Astrocyte (in vitro differentiated cells and primary cell): ENCODE measurements around the gene KIF5A. TPM values are rescaled to one million over a fixed set of nuclear protein-coding genes. Genes with fewer than 3 reads are reported as not detected.
A peak's percentile ranks its signal among the peaks of the same experiment; 100 is the strongest.

Experiments used
- DNase-seq: peaks from one replicate; pipeline ENCODE4 v3.0.0-alpha.2; 2010; ENCODE audit warnings: low read depth
- FAIRE-seq: peaks from 2 replicates; lab custom pipeline; 2011; peaks lifted over from hg19 to GRCh38; lab: Jason Lieb, UNC
- H2AFZ ChIP-seq: 2 replicates; pipeline ENCODE4 v1.6.0; 2012; ENCODE audit warnings: low read depth, low read length, inconsistent platforms
- H3K27ac ChIP-seq: 2 replicates; pipeline ENCODE4 v1.5.1; 2011; ENCODE audit warnings: low read depth, low read length, inconsistent platforms
- H3K27me3 ChIP-seq: 2 replicates; pipeline ENCODE4 v1.6.0; 2011; ENCODE audit warnings: low read length, inconsistent platforms; ENCODE audit not compliant: insufficient read depth
- H3K36me3 ChIP-seq: 2 replicates; pipeline ENCODE4 v1.5.1; 2011; ENCODE audit warnings: low read length, inconsistent platforms; ENCODE audit not compliant: insufficient read depth
- H3K4me1 ChIP-seq: 2 replicates; pipeline ENCODE4 v1.5.1; 2011; ENCODE audit warnings: low read length, inconsistent platforms; ENCODE audit not compliant: insufficient read depth
- H3K4me2 ChIP-seq: 2 replicates; pipeline ENCODE4 v1.6.0; 2012; ENCODE audit warnings: low read length, inconsistent platforms
- H3K4me3 ChIP-seq: 2 replicates; pipeline ENCODE4 v1.5.1; 2011; ENCODE audit warnings: low read depth, mild to moderate bottlenecking, low read length, inconsistent platforms; ENCODE audit not compliant: insufficient read depth
- H3K79me2 ChIP-seq: 2 replicates; pipeline ENCODE4 v1.6.0; 2012; ENCODE audit warnings: mild to moderate bottlenecking, low read length, inconsistent platforms; ENCODE audit not compliant: insufficient read depth
- H3K9ac ChIP-seq: 2 replicates; pipeline ENCODE4 v1.6.0; 2012; ENCODE audit warnings: mild to moderate bottlenecking, low read length, inconsistent platforms
- H3K9me3 ChIP-seq: 2 replicates; pipeline ENCODE4 v1.5.1; 2012; ENCODE audit warnings: low read depth, mild to moderate bottlenecking, low read length, inconsistent platforms; ENCODE audit not compliant: insufficient read depth
- H4K20me1 ChIP-seq: 2 replicates; pipeline ENCODE4 v1.6.0; 2012; ENCODE audit warnings: low read length, inconsistent platforms; ENCODE audit not compliant: insufficient read depth
- H3K27ac Mint-ChIP-seq: one replicate; pipeline ENCODE4 v1.8.0; 2021; ENCODE audit warnings: mild to moderate bottlenecking, mixed read lengths; ENCODE audit not compliant: unreplicated experiment
- H3K27me3 Mint-ChIP-seq: one replicate; pipeline ENCODE4 v1.8.0; 2021; ENCODE audit warnings: low read depth, mixed read lengths; ENCODE audit not compliant: unreplicated experiment
- H3K36me3 Mint-ChIP-seq: one replicate; pipeline ENCODE4 v1.8.0; 2021; ENCODE audit warnings: low read depth, mixed read lengths; ENCODE audit not compliant: unreplicated experiment
- H3K4me1 Mint-ChIP-seq: one replicate; pipeline ENCODE4 v1.8.0; 2021; ENCODE audit warnings: low read depth, mixed read lengths; ENCODE audit not compliant: unreplicated experiment
- H3K4me3 Mint-ChIP-seq: one replicate; pipeline ENCODE4 v1.8.0; 2021; ENCODE audit warnings: mild to moderate bottlenecking, moderate library complexity, mixed read lengths; ENCODE audit not compliant: unreplicated experiment
- H3K9me3 Mint-ChIP-seq: one replicate; pipeline ENCODE4 v1.8.0; 2021; ENCODE audit warnings: mild to moderate bottlenecking, mixed read lengths; ENCODE audit not compliant: unreplicated experiment
- CTCF ChIP-seq: IDR thresholded peaks from 2 replicates; pipeline ENCODE4 v1.5.1; 2011; ENCODE audit warnings: low read depth, mild to moderate bottlenecking, inconsistent platforms, low read length, moderate library complexity; ENCODE audit not compliant: insufficient read depth
- EZH2 ChIP-seq: IDR thresholded peaks from 2 replicates; pipeline ENCODE4 v1.6.1; 2012; ENCODE audit warnings: mild to moderate bottlenecking, low read length, inconsistent platforms; ENCODE audit not compliant: insufficient read depth
- total RNA-seq: library from RNA; stranded (reverse); gene quantifications from 2 replicates; pipeline ENCODE4 v1.2.1, GENCODE V29; 2021

The KIF5A gene
- total RNA-seq, 1 donor from 2014 or later = 7.2 TPM

DNA sequence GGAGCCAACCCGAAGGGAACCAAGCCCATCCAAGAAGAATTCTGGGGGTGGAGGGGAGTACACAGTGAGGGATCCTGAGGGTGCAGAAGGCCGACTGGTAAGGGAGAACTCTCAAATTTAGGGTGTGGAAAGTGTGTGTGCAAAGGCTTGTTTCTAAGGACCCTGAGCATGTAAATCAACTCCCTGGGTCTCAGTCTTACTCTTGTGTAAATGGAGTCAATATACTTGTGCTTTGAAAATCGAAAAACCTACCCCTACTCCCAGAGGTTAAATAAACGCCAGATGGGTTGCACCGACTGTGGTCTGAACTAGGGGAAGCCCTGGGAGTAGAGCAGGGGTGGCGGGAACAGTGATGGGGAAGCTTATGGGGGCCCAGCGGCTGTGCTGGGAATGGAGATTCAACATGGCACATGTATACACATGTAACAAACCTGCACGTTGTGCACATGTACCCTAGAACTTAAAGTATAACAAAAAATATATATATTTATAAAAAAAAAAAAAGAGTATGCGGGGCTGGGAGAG lies 77.1 kb downstream of the KIF5A start:
- Histone ChIP-seq H3K4me1 (peaks cover under 1% of the 10 kb centered on the region), H4K20me1 (peaks cover 8% of the 10 kb centered on the region), H3K36me3 (no peaks in the 10 kb centered on the region), H3K9ac (no peak overlapping the region), H2AFZ (no peak overlapping the region), H3K9me3 (no peaks in the 10 kb centered on the region), H3K27me3 (peaks cover 76% of the 10 kb centered on the region), H3K79me2 (no peaks in the 10 kb centered on the region), H3K4me3 (no peak overlapping the region), H3K27ac (no peak overlapping the region), H3K4me2 (no peak overlapping the region)
- H3K27me3 Mint-ChIP-seq = peaks cover 89% of the 10 kb centered on the region
- DNase-seq (no peak), FAIRE-seq (no peak)
- no peak overlapping the region for H3K4me3 Mint-ChIP-seq
- H3K4me1 Mint-ChIP-seq = no peaks in the 10 kb centered on the region
- H3K9me3 Mint-ChIP-seq = peaks cover 10% of the 10 kb centered on the region
- no peak overlapping the region for H3K27ac Mint-ChIP-seq
- peaks cover 22% of the 10 kb centered on the region for H3K36me3 Mint-ChIP-seq
- no peak for TF ChIP-seq CTCF
- TF ChIP-seq EZH2 = no peak

GRCh38 chr12:57627501-57628279 lies 77.8 kb downstream of the KIF5A start:
- Histone ChIP-seq H3K27ac (no peak overlapping the region), H3K4me3 (no peak overlapping the region), H4K20me1 (peaks cover under 1% of the 10 kb centered on the region), H3K9ac (no peak overlapping the region), H3K27me3 (peaks cover 73% of the 10 kb centered on the region), H3K36me3 (no peaks in the 10 kb centered on the region), H3K4me2 (peak overlapping the region; percentile 19), H3K9me3 (no peaks in the 10 kb centered on the region), H2AFZ (peak overlapping the region; percentile 18), H3K79me2 (no peaks in the 10 kb centered on the region), H3K4me1 (peaks cover 5% of the 10 kb centered on the region)
- TF ChIP-seq CTCF (no peak), EZH2 (peak; percentile 49)
- Mint-ChIP-seq H3K4me1 (no peaks in the 10 kb centered on the region), H3K27me3 (peaks cover 85% of the 10 kb centered on the region), H3K36me3 (peaks cover 19% of the 10 kb centered on the region), H3K4me3 (no peak overlapping the region), H3K9me3 (peaks cover 10% of the 10 kb centered on the region), H3K27ac (no peak overlapping the region)
- no peak for DNase-seq
- FAIRE-seq = no peak
